Activated CD4-positive, alpha-beta memory T cell treated with anti-CD3 and anti-CD28 coated beads for 36 hours (primary cell): ENCODE measurements around the gene CRY2. TPM values are rescaled to one million over a fixed set of nuclear protein-coding genes. Genes with fewer than 3 reads are reported as not detected.

ENCODE experiments used
- CTCF ChIA-PET: fragments of 350-600 bp; sonication (Branson Sonifier 250); formaldehyde crosslinking; loops from one replicate; lab custom pipeline; 2021; ENCODE audit warnings: antibody characterized with exemption, inconsistent platforms; lab: Charles Lee
- POLR2A ChIA-PET: fragments of 350-600 bp; sonication (Branson Sonifier 250); formaldehyde crosslinking; loops from one replicate; lab custom pipeline; 2021; ENCODE audit warnings: antibody characterized with exemption; lab: Charles Lee
- DNase-seq: peaks from one replicate; pipeline ENCODE4 v3.0.0-alpha.2; 2020
- H3K27ac Mint-ChIP-seq: one replicate; pipeline ENCODE4 v1.8.0; 2021; ENCODE audit warnings: mixed read lengths
- H3K27me3 Mint-ChIP-seq: one replicate; pipeline ENCODE4 v1.8.0; 2021; ENCODE audit warnings: mixed read lengths
- H3K36me3 Mint-ChIP-seq: one replicate; pipeline ENCODE4 v1.8.0; 2021; ENCODE audit warnings: mixed read lengths
- H3K4me1 Mint-ChIP-seq: one replicate; pipeline ENCODE4 v1.8.0; 2021; ENCODE audit warnings: low read depth, mixed read lengths
- H3K4me3 Mint-ChIP-seq: one replicate; pipeline ENCODE4 v1.8.0; 2021; ENCODE audit warnings: mild to moderate bottlenecking, mixed read lengths
- H3K9me3 Mint-ChIP-seq: one replicate; pipeline ENCODE4 v1.8.0; 2021; ENCODE audit warnings: mixed read lengths
- intact Hi-C: fragments of 100-400 bp; cut with micrococcal nuclease; formaldehyde crosslinking; loops from one replicate; pipeline ENCODE4 v1.15.1; 2023
- total RNA-seq, 2 experiments: library from RNA; stranded (reverse); gene quantifications; one replicate each; pipeline ENCODE4 v1.2.3, GENCODE V29; 2021

The CRY2 gene
- total RNA-seq, 2 experiments from 2014 or later: 12.1 to 13.4 TPM

DNA sequence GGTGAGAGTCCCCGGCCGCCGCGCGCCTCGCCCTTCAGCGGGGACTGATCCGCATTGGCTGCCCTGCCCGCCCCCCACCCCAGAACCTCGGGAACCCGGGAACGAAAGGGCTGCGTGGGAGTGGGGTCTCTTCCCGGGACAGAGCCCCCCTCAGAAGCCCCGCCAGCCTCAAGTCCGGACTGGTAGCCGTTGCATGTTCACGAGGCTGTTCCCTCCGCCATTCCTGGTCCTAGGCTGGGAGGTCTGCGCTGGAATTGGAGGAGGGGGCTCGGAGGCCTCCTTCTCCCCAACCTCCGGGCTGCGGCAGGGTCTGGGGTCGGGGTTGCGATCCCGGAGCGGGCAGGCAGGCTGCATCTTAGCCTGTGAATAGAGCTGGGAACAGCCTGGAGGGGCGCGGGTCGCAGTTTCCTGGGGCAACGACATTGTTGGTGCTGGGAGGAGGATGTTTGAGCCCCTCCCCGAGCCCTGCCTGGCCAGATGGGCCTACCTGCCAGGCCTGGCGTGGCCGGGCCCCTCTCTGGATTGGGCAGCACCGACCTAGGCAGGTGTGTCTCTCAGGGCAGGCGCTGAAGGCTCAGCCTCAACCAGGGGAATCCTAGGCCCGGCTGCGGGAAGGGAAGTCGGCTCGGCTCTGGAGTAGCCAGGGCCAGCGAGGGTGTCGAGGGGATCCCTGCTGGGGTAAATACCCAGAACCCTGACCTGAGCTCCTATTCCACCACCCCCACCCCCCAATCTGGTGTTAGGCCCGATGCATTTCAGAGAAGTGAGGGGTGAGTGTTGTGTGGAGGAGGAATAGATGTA is 38.8 kb downstream of the CRY2 start:
- H3K4me1 Mint-ChIP-seq: peaks cover 9% of the 10 kb centered on the region
- CTCF ChIA-PET: interaction anchor here (1.0 to 1.3 kb wide), 2 partner anchors 13 to 114 kb away, joined by 3 to 4 read pairs; no protein-coding TSS in a partner anchor

GRCh38 chr11:45886816-45887520 is 39.7 kb downstream of the CRY2 start:
- POLR2A ChIA-PET: no interaction called here
- Mint-ChIP-seq H3K9me3 (no peaks in the 10 kb centered on the region), H3K4me1 (peaks cover 9% of the 10 kb centered on the region), H3K27me3 (no peaks in the 10 kb centered on the region), H3K4me3 (no peak overlapping the region), H3K36me3 (peaks cover 4% of the 10 kb centered on the region), H3K27ac (no peak overlapping the region)
- DNase-seq: no peak
- intact Hi-C loops: no loop called here
- CTCF ChIA-PET: interaction anchor here (1.0 to 1.3 kb wide), 2 partner anchors 14 to 115 kb away, joined by 3 to 4 read pairs; no protein-coding TSS in a partner anchor

More for the DNA sequence above, 38.8 kb downstream of the CRY2 start:
- POLR2A ChIA-PET: no interaction called here
- Mint-ChIP-seq H3K36me3 (peaks cover 4% of the 10 kb centered on the region), H3K9me3 (no peaks in the 10 kb centered on the region), H3K4me3 (no peak overlapping the region), H3K27ac (no peak overlapping the region), H3K27me3 (no peaks in the 10 kb centered on the region)
- no peak for DNase-seq
- intact Hi-C loops: no loop called here

DNA sequence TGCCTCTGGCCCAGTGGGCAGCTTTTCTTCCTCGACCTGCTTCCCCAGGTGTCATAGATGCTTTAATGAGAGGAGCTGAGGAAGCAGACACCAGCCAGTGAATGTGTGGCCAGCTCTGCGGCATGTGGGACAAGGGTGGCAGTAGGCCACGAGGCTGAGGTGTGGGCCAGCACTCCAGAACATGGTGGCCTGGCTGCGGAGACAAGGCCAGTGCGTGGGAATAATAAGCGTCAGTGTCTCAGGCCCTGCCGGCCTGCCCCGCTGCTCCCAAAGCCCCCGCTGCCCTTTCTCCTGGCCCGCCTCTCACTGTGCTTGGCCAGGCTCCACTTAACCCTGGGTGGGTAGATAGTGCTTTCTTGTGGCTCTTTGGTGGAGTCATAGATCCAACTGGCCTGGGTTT is 40.3 kb downstream of the CRY2 start:
- ChIA-PET CTCF (no interaction called here), POLR2A (no interaction called here)
- Mint-ChIP-seq H3K9me3 (no peaks in the 10 kb centered on the region), H3K27me3 (no peaks in the 10 kb centered on the region), H3K27ac (no peak overlapping the region), H3K4me1 (peaks cover 9% of the 10 kb centered on the region), H3K36me3 (no peaks in the 10 kb centered on the region), H3K4me3 (no peak overlapping the region)
- intact Hi-C loops: no loop called here
- no peak for DNase-seq

DNA sequence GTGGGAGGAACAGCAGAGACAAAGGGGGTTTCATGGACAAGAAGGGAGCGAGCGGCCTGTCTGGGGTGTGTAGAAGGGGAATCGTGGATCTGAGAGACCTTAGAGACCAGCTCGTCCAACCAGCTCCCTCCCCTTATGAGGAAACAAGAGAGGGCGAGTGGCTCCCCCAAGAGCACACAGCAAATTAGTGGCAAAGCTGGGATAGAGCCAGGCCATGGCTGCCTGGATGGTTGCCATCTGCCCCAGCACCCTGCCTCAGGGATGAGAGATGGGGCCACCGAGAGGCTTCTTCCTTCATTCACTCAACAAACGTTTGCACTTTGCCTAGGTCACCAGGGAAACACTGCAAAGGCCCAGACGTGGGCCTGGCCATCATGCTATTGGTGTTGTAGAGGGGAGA is 42.3 kb downstream of the CRY2 start:
- Mint-ChIP-seq H3K4me3 (no peak overlapping the region), H3K27me3 (peaks cover 8% of the 10 kb centered on the region), H3K4me1 (peaks cover 8% of the 10 kb centered on the region), H3K9me3 (no peaks in the 10 kb centered on the region), H3K27ac (no peak overlapping the region), H3K36me3 (no peaks in the 10 kb centered on the region)
- DNase-seq: no peak
- ChIA-PET POLR2A (no interaction called here), CTCF (no interaction called here)
- intact Hi-C loops: no loop called here

GRCh38 chr11:45889966-45890365 is 42.7 kb downstream of the CRY2 start:
- no peak for DNase-seq
- Mint-ChIP-seq H3K36me3 (no peaks in the 10 kb centered on the region), H3K27me3 (peaks cover 11% of the 10 kb centered on the region), H3K9me3 (no peaks in the 10 kb centered on the region), H3K4me1 (peaks cover 4% of the 10 kb centered on the region), H3K27ac (no peak overlapping the region), H3K4me3 (no peak overlapping the region)
- intact Hi-C loops: no loop called here
- POLR2A ChIA-PET: no interaction called here
- CTCF ChIA-PET: no interaction called here

- Mint-ChIP-seq H3K4me1 (no peaks in the 10 kb centered on the region), H3K9me3 (no peaks in the 10 kb centered on the region), H3K27me3 (peaks cover 16% of the 10 kb centered on the region), H3K27ac (no peak overlapping the region), H3K36me3 (no peaks in the 10 kb centered on the region), H3K4me3 (no peak overlapping the region)
- POLR2A ChIA-PET: no interaction called here
- no peak for DNase-seq
- intact Hi-C loops: no loop called here
- CTCF ChIA-PET: no interaction called here
Observed at GRCh38 chr11:45890886-45891550, 43.7 kb downstream of the CRY2 start.

- H3K9me3 Mint-ChIP-seq: no peaks in the 10 kb centered on the region
- no peak overlapping the region for H3K4me3 Mint-ChIP-seq
- peaks cover 18% of the 10 kb centered on the region for H3K27me3 Mint-ChIP-seq
- intact Hi-C loops: no loop called here
- POLR2A ChIA-PET: no interaction called here
- CTCF ChIA-PET: no interaction called here
- no peaks in the 10 kb centered on the region for H3K36me3 Mint-ChIP-seq
- DNase-seq: no peak
- no peak overlapping the region for H3K27ac Mint-ChIP-seq
- H3K4me1 Mint-ChIP-seq: no peaks in the 10 kb centered on the region
Observed at GRCh38 chr11:45892856-45893255, 45.6 kb downstream of the CRY2 start.

- POLR2A ChIA-PET: no interaction called here
- CTCF ChIA-PET: no interaction called here
- no peaks in the 10 kb centered on the region for H3K4me1 Mint-ChIP-seq
- H3K27me3 Mint-ChIP-seq: peaks cover 21% of the 10 kb centered on the region
- no peaks in the 10 kb centered on the region for H3K9me3 Mint-ChIP-seq
- no peaks in the 10 kb centered on the region for H3K36me3 Mint-ChIP-seq
- intact Hi-C loops: no loop called here
- DNase-seq: no peak
- H3K4me3 Mint-ChIP-seq: no peak overlapping the region
- H3K27ac Mint-ChIP-seq: no peak overlapping the region
Observed at GRCh38 chr11:45894555-45895247, 47.4 kb downstream of the CRY2 start.

GRCh38 chr11:45895553-45896259 is 48.4 kb downstream of the CRY2 start:
- DNase-seq: no peak
- intact Hi-C loops: no loop called here

GRCh38 chr11:45896422-45896984 is 49.2 kb downstream of the CRY2 start:
- no peaks in the 10 kb centered on the region for H3K4me1 Mint-ChIP-seq
- no peak overlapping the region for H3K27ac Mint-ChIP-seq
- POLR2A ChIA-PET: interaction anchor here (0.8 kb wide), 1 partner anchor 18 kb away, joined by 3 read pairs; no protein-coding TSS in a partner anchor
- H3K4me3 Mint-ChIP-seq: no peak overlapping the region
- no peak for DNase-seq
- no peaks in the 10 kb centered on the region for H3K9me3 Mint-ChIP-seq
- CTCF ChIA-PET: no interaction called here
- peaks cover 27% of the 10 kb centered on the region for H3K27me3 Mint-ChIP-seq
- H3K36me3 Mint-ChIP-seq: no peaks in the 10 kb centered on the region
- intact Hi-C loops: no loop called here

More at GRCh38 chr11:45895553-45896259, 48.4 kb downstream of the CRY2 start:
- H3K4me3 Mint-ChIP-seq: no peak overlapping the region
- POLR2A ChIA-PET: no interaction called here
- no peaks in the 10 kb centered on the region for H3K9me3 Mint-ChIP-seq
- CTCF ChIA-PET: no interaction called here
- no peak overlapping the region for H3K27ac Mint-ChIP-seq
- H3K4me1 Mint-ChIP-seq: no peaks in the 10 kb centered on the region
- no peaks in the 10 kb centered on the region for H3K36me3 Mint-ChIP-seq
- peaks cover 24% of the 10 kb centered on the region for H3K27me3 Mint-ChIP-seq

DNA sequence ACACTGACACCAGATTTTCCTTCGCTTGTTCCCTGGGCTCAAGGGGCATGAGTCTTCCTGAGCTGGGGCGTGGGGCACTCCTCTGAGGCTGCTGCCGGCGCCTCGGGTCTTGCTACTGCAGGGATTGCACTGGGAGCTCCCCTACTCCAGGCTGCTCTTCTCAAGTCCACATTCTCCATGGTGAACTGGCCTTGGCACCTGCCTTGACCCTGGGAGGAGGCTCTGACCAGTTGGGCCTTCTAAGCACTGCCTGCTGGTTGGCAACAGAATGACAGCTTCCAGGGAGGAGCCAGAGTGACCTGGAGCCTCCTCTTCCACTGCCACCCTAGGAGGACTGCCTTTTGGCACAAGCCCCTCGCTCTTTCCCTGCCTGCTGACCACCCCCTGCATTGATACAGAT is 50.3 kb downstream of the CRY2 start:
- ChIA-PET CTCF (no interaction called here), POLR2A (no interaction called here)
- Mint-ChIP-seq H3K36me3 (no peaks in the 10 kb centered on the region), H3K4me1 (no peaks in the 10 kb centered on the region), H3K9me3 (no peaks in the 10 kb centered on the region), H3K27ac (no peak overlapping the region), H3K4me3 (no peak overlapping the region), H3K27me3 (peaks cover 27% of the 10 kb centered on the region)
- DNase-seq: no peak
- intact Hi-C loops: no loop called here
